ENCODE measurements around the gene SLC38A1. TPM values are rescaled to one million over a fixed set of nuclear protein-coding genes. Genes with fewer than 3 reads are reported as not detected.
"Not testable (repeated sequence)": the region's sequence is repeated elsewhere in the genome, so short reads cannot be mapped to it uniquely, and the experiment has no call there.

Gene SLC38A1
- total and polyA plus RNA-seq, 12 donors: 32.0 to 221 (median 140) TPM

DNA sequence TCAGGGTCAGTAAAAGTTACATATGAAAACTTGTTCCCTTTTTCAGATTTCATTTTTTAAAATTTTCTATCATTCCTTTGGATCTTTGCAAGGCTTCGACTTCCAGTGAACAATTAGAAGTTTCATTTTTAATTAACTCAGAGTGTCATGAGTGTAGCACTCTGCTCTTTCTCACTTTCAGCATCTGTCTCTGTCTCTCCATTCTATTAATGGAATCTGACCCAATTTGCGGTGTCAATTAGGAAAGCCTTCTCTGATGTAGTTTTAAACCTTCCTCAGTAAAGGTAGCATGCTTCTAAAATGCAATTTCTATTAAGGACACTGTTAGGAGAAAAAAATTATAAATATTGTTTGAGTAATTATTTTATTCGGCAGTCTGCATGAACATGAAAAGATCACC, 68.3 kb downstream of the SLC38A1 start:
- Histone ChIP-seq H3K4me1 (peaks cover 0 to 11% (median 2%) of the 10 kb centered on the region in 9 donors), H3K4me3 (no peak overlapping the region), H3K27ac (no peak overlapping the region), H3K27me3 (no peaks in the 10 kb centered on the region), H3K36me3 (peaks cover 0 to 82% (median 23%) of the 10 kb centered on the region in 9 donors), H3K9me3 (no peaks in the 10 kb centered on the region)
- WGBS, 2 donors: 59 to 71% methylated on average over 3 of the region's 3 CpGs
- DNase-seq (no peak), ATAC-seq (peak in 3 of 8 donors; percentile 23 to 62 (median 50))
- intact Hi-C loops (cut with DNase I): loop anchor here in 1 of 10 donors (5.0 kb wide), 1 partner anchor 162 kb away; no protein-coding TSS in a partner anchor
- TF ChIP-seq CTCF (IDR thresholded peaks at IDR 0.05): no peak

- no peak for ATAC-seq
- Histone ChIP-seq H3K4me3 (no peak overlapping the region), H3K27me3 (no peaks in the 10 kb centered on the region), H3K4me1 (peaks cover 0 to 3% (median 0%) of the 10 kb centered on the region in 9 donors), H3K27ac (no peak overlapping the region), H3K36me3 (peaks cover 0 to 84% (median 18%) of the 10 kb centered on the region in 9 donors), H3K9me3 (no peaks in the 10 kb centered on the region)
- WGBS, 2 donors: 86 to 91% methylated on average over 5 of the region's 5 CpGs
- DNase-seq: no peak
- intact Hi-C loops (cut with DNase I): no loop called here
- no peak for TF ChIP-seq CTCF (IDR thresholded peaks at IDR 0.05)
Observed at GRCh38 chr12:46198913-46199312, 69.9 kb downstream of the SLC38A1 start.

DNA sequence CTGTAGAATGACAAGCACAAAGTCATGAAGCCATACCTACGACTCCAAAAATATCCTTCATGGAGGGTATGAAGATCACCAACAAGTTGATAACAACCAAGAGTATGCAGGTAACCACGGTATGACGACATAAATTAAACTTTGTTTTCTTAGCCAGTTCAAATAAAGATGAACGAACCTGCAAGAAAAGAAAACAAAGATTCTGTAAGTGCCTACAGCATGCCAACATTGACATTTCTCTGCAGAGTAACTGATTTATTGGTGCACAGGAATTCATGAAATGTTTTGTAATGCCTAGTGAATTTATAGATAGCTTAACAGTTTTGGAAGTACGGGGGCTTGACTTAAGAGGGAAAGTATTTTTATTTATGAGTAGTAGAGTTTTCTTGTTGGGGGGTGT, 71.0 kb downstream of the SLC38A1 start:
- TF ChIP-seq CTCF (IDR thresholded peaks at IDR 0.05): no peak
- DNase-seq (no peak), ATAC-seq (no peak)
- peaks cover 0 to 74% (median 15%) of the 10 kb centered on the region in 9 donors for H3K36me3 ChIP-seq
- H3K4me1 ChIP-seq: peaks cover 0 to 3% (median 0%) of the 10 kb centered on the region in 9 donors
- no peaks in the 10 kb centered on the region for H3K27me3 ChIP-seq
- WGBS, 2 donors: 86 to 89% methylated on average over 5 of the region's 5 CpGs
- H3K27ac ChIP-seq: no peak overlapping the region
- no peak overlapping the region for H3K4me3 ChIP-seq
- intact Hi-C loops (cut with DNase I): no loop called here
- no peaks in the 10 kb centered on the region for H3K9me3 ChIP-seq

GRCh38 chr12:46190533-46190932, 78.3 kb downstream of the SLC38A1 start:
- H3K4me3 ChIP-seq; H3K27me3 ChIP-seq; H3K9me3 ChIP-seq; H3K27ac ChIP-seq; intact Hi-C loops (cut with DNase I); ATAC-seq; DNase-seq: not testable (repeated sequence)
- peaks cover 0 to 18% (median 10%) of the 10 kb centered on the region in 9 donors for H3K4me1 ChIP-seq
- 94 to 97% methylated on average over 2 of the region's 2 CpGs for WGBS, 2 donors
- H3K36me3 ChIP-seq: peaks cover 0 to 18% (median 0%) of the 10 kb centered on the region in 9 donors

DNA sequence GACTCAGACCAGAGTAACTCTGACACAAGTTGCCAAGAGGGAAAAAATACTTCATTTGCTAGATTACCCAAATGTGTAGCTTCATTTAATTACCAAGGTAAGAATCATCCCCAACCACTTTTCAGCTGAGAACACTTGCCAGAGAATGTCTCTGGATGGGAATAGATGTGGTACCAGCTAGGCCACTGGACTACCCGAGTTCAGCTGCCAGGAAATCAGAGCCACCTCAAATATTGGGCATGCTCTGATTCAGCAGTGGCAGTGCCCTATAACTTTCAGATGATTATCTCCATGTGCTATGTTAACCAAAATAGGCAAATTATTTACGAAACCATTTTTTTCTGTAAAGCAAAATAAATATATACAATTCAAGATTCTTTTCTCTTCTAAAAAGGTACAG, 80.7 kb downstream of the SLC38A1 start:
- 79 to 80% methylated on average over 2 of the region's 2 CpGs for WGBS, 2 donors
- H3K27ac ChIP-seq: no peak overlapping the region

More for the DNA sequence above, 80.7 kb downstream of the SLC38A1 start:
- intact Hi-C loops (cut with DNase I): no loop called here
- no peak for TF ChIP-seq CTCF (IDR thresholded peaks at IDR 0.05)
- Histone ChIP-seq H3K4me1 (peaks cover 0 to 18% (median 10%) of the 10 kb centered on the region in 9 donors), H3K36me3 (peaks cover 0 to 1% (median 0%) of the 10 kb centered on the region in 9 donors), H3K27me3 (no peaks in the 10 kb centered on the region), H3K4me3 (no peak overlapping the region), H3K9me3 (no peaks in the 10 kb centered on the region)
- DNase-seq (no peak), ATAC-seq (no peak)
